HG03039 (cell line): ENCODE measurements around the gene AHCYL1.
"Not testable (repeated sequence)": the region's sequence is repeated elsewhere in the genome, so short reads cannot be mapped to it uniquely, and the experiment has no call there.

Experiments
- ATAC-seq: cut with Tn5 transposase; IDR thresholded peaks from one replicate; pipeline ENCODE4 v1.9.1; 2021; ENCODE audit warnings: mild to moderate bottlenecking, moderate library complexity; ENCODE audit not compliant: unreplicated experiment

The AHCYL1 gene

GRCh38 chr1:109996476-109996875, 11.9 kb downstream of the AHCYL1 start:
- no peak for ATAC-seq

- ATAC-seq: no peak
Measured at GRCh38 chr1:109997204-109997866, 12.8 kb downstream of the AHCYL1 start.

- no peak for ATAC-seq
Measured at GRCh38 chr1:109997867-109998229, 13.3 kb downstream of the AHCYL1 start.

GRCh38 chr1:110002695-110003094, 18.1 kb downstream of the AHCYL1 start:
- no peak for ATAC-seq

- ATAC-seq: peak; percentile 81
Measured at GRCh38 chr1:110003747-110004428, 19.3 kb downstream of the AHCYL1 start.

- no peak for ATAC-seq
Measured at GRCh38 chr1:110004583-110004982, 20.0 kb downstream of the AHCYL1 start.

GRCh38 chr1:110005971-110006370, 21.4 kb downstream of the AHCYL1 start:
- no peak for ATAC-seq

- no peak for ATAC-seq
Measured at GRCh38 chr1:110006516-110006915, 22.0 kb downstream of the AHCYL1 start.

- ATAC-seq: no peak
Measured at GRCh38 chr1:110007046-110007830, 22.7 kb downstream of the AHCYL1 start.

- no peak for ATAC-seq
Measured at GRCh38 chr1:110008971-110009565, 24.5 kb downstream of the AHCYL1 start.

GRCh38 chr1:110011527-110012041, 27.0 kb downstream of the AHCYL1 start:
- ATAC-seq: peak; percentile 95

- peak; percentile 30 for ATAC-seq
Measured at GRCh38 chr1:110012100-110012780, 27.7 kb downstream of the AHCYL1 start.

GRCh38 chr1:110017792-110018191, 33.2 kb downstream of the AHCYL1 start:
- no peak for ATAC-seq

- no peak for ATAC-seq
Measured at GRCh38 chr1:110018396-110018795, 33.8 kb downstream of the AHCYL1 start.

GRCh38 chr1:110019770-110020169, 35.2 kb downstream of the AHCYL1 start:
- ATAC-seq: no peak

GRCh38 chr1:110021285-110021684, 36.7 kb downstream of the AHCYL1 start:
- no peak for ATAC-seq

- no peak for ATAC-seq
Measured at GRCh38 chr1:110024613-110025012, 40.0 kb downstream of the AHCYL1 start.

GRCh38 chr1:110030687-110031086, 46.1 kb downstream of the AHCYL1 start:
- not testable (repeated sequence) for ATAC-seq

GRCh38 chr1:110032327-110032726, 47.8 kb downstream of the AHCYL1 start:
- ATAC-seq: no peak

- ATAC-seq: no peak
Measured at GRCh38 chr1:110033421-110033820, 48.9 kb downstream of the AHCYL1 start.

- no peak for ATAC-seq
Measured at GRCh38 chr1:110034040-110034450, 49.5 kb downstream of the AHCYL1 start.
